ENCODE data around the gene PEX11G. TPM values are rescaled to one million over a fixed set of nuclear protein-coding genes. Genes with fewer than 3 reads are reported as not detected.

PEX11G gene
- total and polyA plus RNA-seq, 2 of the 8 experiments (the other 6 are each of a cell fraction or from before 2014, with no cell fraction given): 2.1 to 4.3 TPM

DNA sequence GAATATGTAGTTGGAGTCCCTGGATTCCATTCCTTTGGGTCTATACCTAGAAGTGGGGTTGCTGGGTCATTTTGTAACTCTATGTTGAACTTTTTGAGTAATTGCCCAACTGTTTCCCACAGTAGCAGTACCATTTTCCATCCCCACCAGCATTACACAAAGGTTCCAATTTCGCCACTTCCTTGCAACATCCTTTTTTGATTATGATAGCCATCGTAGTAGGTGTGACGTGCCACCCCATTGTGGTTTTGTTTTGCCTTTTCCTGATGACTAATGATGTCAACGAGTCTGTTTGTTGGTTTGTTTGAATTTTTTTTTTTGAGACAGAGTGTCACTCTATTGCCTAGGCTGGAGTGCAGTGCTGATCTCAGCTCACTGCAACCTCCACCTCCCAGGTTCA is 3.3 kb upstream of the PEX11G start:
- Histone ChIP-seq H3K79me2 (ENCODE audit: control insufficient read depth in 1 of 2, insufficient read depth in 2 of 2, low read length in 2 of 2) (no peaks in the 10 kb centered on the region), H3K14ac (ENCODE audit: insufficient read length) (no peak overlapping the region), H3K27ac (ENCODE audit: low read depth, low read length) (no peak overlapping the region), H2BK20ac (ENCODE audit: low read length) (no peak overlapping the region), H3K79me1 (ENCODE audit: low read depth, low read length) (no peaks in the 10 kb centered on the region), H4K20me1 (replicated peaks in 1 of 2; ENCODE audit: control insufficient read depth in 1 of 2, insufficient read depth in 2 of 2, low read length in 2 of 2) (no peaks in the 10 kb centered on the region), H4K8ac (ENCODE audit: extremely low read depth, insufficient read depth, low read length) (no peak overlapping the region), H3K36me3 (ENCODE audit: control insufficient read depth in 2 of 4, insufficient read depth in 4 of 4, low read length in 3 of 4) (no peaks in the 10 kb centered on the region), H3K27me3 (replicated peaks in 1 of 4; ENCODE audit: control insufficient read depth in 3 of 4, extremely low read depth in 1 of 4, insufficient read depth in 3 of 4, low read length in 3 of 4) (peaks cover 0 to 3% (median 0%) of the 10 kb centered on the region in 4 experiments; a peak in 1 of 7 replicates), H2BK15ac (ENCODE audit: low read length) (no peak overlapping the region), H3K56ac (replicated peaks; ENCODE audit: insufficient read length, low read depth, low read length) (no peak overlapping the region), H4K5ac (ENCODE audit: insufficient read length, low read depth, low read length) (no peak overlapping the region), H2AK5ac (ENCODE audit: low read depth, low read length) (no peak overlapping the region), H3K23me2 (ENCODE audit: low read depth, low read length) (0 out of 2 replicates have a peak, but pooled peaks cover 2% of the 10 kb centered on the region), H2AFZ (ENCODE audit: low read length) (no peak overlapping the region), H3K4me2 (ENCODE audit: insufficient read depth in 1 of 2, low read depth in 2 of 2, low read length in 2 of 2) (no peak overlapping the region), H2BK120ac (replicated peaks; ENCODE audit: low read depth, low read length) (no peak overlapping the region), H3K9me3 (ENCODE audit: insufficient read depth in 2 of 2, low read depth in 1 of 2, low read length in 1 of 2) (no peaks in the 10 kb centered on the region), H3K4ac (replicated peaks; ENCODE audit: insufficient read length, low read depth, low read length) (no peak overlapping the region), H3K9ac (replicated peaks in 1 of 4; ENCODE audit: extremely low read depth in 1 of 4, low read depth in 3 of 4, low read length in 3 of 4) (no peak overlapping the region), H4K91ac (replicated peaks; ENCODE audit: insufficient read length, low read length) (no peak overlapping the region), H3K18ac (ENCODE audit: extremely low read depth, low read length) (no peak overlapping the region), H3K4me1 (replicated peaks in 1 of 4; ENCODE audit: control insufficient read depth in 3 of 4, insufficient read depth in 4 of 4, low read length in 3 of 4) (peaks cover 3 to 5% (median 4%) of the 10 kb centered on the region in 4 experiments; a peak in 6 of 7 replicates), H3K23ac (ENCODE audit: insufficient read length) (no peak overlapping the region), H2BK12ac (ENCODE audit: low read depth, low read length) (no peak overlapping the region), H3K4me3 (ENCODE audit: extremely low read depth in 1 of 4, insufficient read depth in 2 of 4, low read depth in 3 of 4, low read length in 4 of 4) (no peak overlapping the region), H2BK5ac (ENCODE audit: low read depth, low read length) (no peak overlapping the region)
- DNase-seq (ENCODE audit: low read depth in 1 of 2, low spot score in 2 of 2) (no peak), FAIRE-seq (no peak)
- POLR2A ChIA-PET (ENCODE audit: partially characterized antibody): interaction anchor here (0.6 to 2.0 kb wide), 2 partner anchors 9 to 11 kb away, joined by 4 to 5 read pairs; no protein-coding TSS in a partner anchor
- CTCF ChIA-PET (ENCODE audit: partially characterized antibody): interaction anchor here (0.6 kb wide), 1 partner anchor 113 kb away, joined by 5 read pairs; no protein-coding TSS in a partner anchor
- WGBS, 2 experiments (ENCODE audit: extremely low coverage in 1 of 2, insufficient coverage in 1 of 2, insufficient read length in 1 of 2, insufficient replicate concordance in 2 of 2, low coverage in 1 of 2, low lambda C conversion rate in 2 of 2, missing lambda C conversion rate in 1 of 2): 85% methylated on average over 4 of the region's 4 CpGs; no CpG with 5 or more reads in 1 of the 2 experiments
- TF ChIP-seq YY1 (IDR thresholded peaks at IDR 0.05; ENCODE audit: low read depth, low read length) (no peak), JUND (IDR thresholded peaks at IDR 0.05; ENCODE audit: low read length) (no peak), E2F6 (IDR thresholded peaks at IDR 0.05) (no peak), TEAD4 (IDR thresholded peaks at IDR 0.05; ENCODE audit: low read depth, low read length) (no peak)
